Measurements from ENCODE around the gene ZBTB7C.

Gene ZBTB7C

GRCh38 chr18:48166336-48166875 is 242.8 kb downstream of the ZBTB7C start:
- TF ChIP-seq CTCF (conservative IDR thresholded peaks at IDR 0.05), result no peak
- no peak for TF ChIP-seq ZFX (IDR thresholded peaks at IDR 0.05)
- no peak overlapping the region for H3K27ac ChIP-seq

GRCh38 chr18:48165111-48165866 is 243.9 kb downstream of the ZBTB7C start:
- TF ChIP-seq ZFX (IDR thresholded peaks at IDR 0.05) (no peak), CTCF (conservative IDR thresholded peaks at IDR 0.05) (no peak)

GRCh38 chr18:48164701-48165100 is 244.5 kb downstream of the ZBTB7C start:
- H3K27ac ChIP-seq, result peak overlapping the region; percentile 12; the same call in 1 of the 2 replicates
- no peak for TF ChIP-seq CTCF (conservative IDR thresholded peaks at IDR 0.05)
- no peak for TF ChIP-seq ZFX (IDR thresholded peaks at IDR 0.05)

More at GRCh38 chr18:48165111-48165866, 243.9 kb downstream of the ZBTB7C start:
- H3K27ac ChIP-seq, result peak overlapping the region; percentile 12; the same call in 1 of the 2 replicates

- TF ChIP-seq CTCF (conservative IDR thresholded peaks at IDR 0.05) (no peak), ZFX (IDR thresholded peaks at IDR 0.05) (no peak)
- H3K27ac ChIP-seq, result no peak overlapping the region
These were observed 245.1 kb downstream of the ZBTB7C start for GRCh38 chr18:48164116-48164515.

GRCh38 chr18:48163738-48164115 is 245.5 kb downstream of the ZBTB7C start:
- no peak overlapping the region for H3K27ac ChIP-seq
- TF ChIP-seq CTCF (conservative IDR thresholded peaks at IDR 0.05), result no peak
- TF ChIP-seq ZFX (IDR thresholded peaks at IDR 0.05), result no peak

GRCh38 chr18:48162956-48163737 is 246.0 kb downstream of the ZBTB7C start:
- TF ChIP-seq CTCF (conservative IDR thresholded peaks at IDR 0.05), result no peak
- no peak for TF ChIP-seq ZFX (IDR thresholded peaks at IDR 0.05)
- H3K27ac ChIP-seq, result no peak overlapping the region
